Amniotic stem cell (primary cell): Measurements from ENCODE around the gene GARIN5B.

Source experiments
- DNase-seq: peaks from one replicate; lab custom pipeline; 2025; lab: John Stamatoyannopoulos, UW

Gene GARIN5B

GRCh38 chr19:55389386-55390317 is 26.6 kb upstream of the GARIN5B start:
- DNase-seq, result no peak

GRCh38 chr19:55387736-55388497 is 24.9 kb upstream of the GARIN5B start:
- DNase-seq, result no peak

DNA sequence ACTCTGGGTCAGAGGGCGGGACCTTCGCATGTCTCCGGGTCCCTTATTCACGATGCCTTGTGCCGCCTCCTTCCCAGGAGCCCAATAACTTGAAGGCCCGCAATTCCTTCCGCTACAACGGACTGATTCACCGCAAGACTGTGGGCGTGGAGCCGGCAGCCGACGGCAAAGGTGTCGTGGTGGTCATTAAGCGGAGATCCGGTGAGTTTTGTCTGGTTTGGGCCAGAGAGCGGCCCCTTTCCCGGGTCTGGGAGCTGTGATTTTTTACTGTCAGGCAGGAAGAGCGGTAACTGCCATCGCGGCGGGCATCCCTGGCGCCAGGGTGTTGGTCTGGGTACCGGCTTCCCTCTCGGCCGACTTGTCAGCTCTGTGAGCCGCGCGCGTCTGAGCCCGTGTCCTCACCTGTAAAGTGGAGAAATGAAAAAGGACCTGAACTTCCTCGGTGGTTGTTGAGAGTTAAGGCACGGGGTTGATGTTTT is 23.5 kb upstream of the GARIN5B start:
- no peak for DNase-seq

- DNase-seq, result peak; percentile 96
These were observed 22.8 kb upstream of the GARIN5B start, which contains the start of gene RPL28 for GRCh38 chr19:55385724-55386492. Gene RPL28 (plus strand): TSS chr19:55385932. CDS start chr19:55386358, 426 bp downstream.

- DNase-seq, result peak; percentile 83
These were observed 22.1 kb upstream of the GARIN5B start for GRCh38 chr19:55384920-55385723.

GRCh38 chr19:55384131-55384919 is 21.3 kb upstream of the GARIN5B start, which contains the start of gene TMEM238:
Gene TMEM238 (minus strand): TSS chr19:55384292. CDS start chr19:55384259, 33 bp downstream.
- no peak for DNase-seq

DNA sequence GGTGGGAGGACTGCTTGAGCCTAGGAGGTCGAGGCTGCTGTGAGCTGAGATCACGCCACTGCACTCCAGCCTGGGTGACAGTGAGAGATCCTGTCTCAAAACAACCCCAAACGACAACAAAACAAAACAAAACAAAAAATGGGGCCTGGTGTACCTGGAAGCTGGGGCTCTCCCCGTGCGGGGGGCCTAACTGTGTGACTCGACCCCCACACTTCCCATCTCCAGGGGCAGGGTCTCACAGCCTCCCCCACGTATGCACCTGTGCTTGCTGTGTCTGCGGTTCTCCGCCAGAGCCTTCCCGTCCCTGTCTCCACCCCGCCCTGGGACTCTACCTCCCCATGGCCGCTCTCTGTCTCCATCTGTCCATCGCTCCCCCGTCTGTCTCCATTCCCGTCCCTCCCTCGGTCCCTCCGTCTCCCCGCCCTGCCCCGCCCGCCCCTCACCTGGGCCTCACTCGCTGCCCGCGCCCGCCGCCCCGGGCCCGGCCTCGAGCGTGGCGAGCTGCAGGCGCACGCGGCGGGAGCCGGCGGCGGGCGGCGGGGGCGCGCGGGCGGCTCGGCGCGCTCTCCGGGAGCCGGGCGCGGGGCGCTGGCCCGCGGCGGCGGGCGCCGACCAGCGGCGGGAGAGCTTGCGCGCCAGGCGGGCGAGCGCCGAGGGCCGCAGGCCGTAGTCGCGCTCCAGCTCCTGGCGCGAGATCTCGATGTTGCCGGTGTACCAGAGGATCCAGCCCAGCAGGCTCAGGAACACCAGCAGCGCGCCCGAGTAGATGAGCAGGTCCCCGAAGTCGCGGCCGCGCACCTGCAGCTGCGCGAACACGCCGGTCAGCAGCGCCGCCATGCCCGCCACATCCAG is 20.4 kb upstream of the GARIN5B start:
- DNase-seq, result peak; percentile 61

DNA sequence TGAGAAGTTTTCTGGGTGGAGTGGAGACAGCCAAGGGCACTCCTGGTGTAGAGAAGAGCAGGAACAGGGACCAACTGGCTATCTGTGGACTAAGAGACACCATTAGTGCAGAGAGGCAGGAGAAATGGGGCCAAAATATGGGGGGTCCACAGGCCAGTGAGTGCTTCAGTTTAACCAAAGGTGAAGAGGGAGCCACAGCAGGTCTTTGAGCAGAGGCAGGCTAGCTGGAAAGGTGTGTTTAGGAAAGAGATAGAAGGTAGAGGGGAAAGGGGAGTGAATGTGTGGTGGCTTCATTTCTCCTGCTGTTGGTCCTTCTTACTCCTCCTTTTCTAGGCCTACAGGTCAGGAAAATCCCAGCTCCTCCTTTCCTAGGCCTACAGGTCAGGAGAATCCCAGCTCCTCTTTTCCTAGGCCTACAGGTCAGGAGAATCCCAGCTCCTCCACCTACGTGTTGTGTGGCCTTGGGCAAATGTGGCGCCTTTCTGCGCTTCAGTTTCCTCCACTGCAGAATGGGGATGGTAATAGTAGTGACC is 19.5 kb upstream of the GARIN5B start:
- DNase-seq, result no peak

- no peak for DNase-seq
These were observed 19.0 kb upstream of the GARIN5B start for GRCh38 chr19:55382013-55382412.

GRCh38 chr19:55379174-55379573 is 16.1 kb upstream of the GARIN5B start:
- DNase-seq, result no peak

- no peak for DNase-seq
These were observed 14.5 kb upstream of the GARIN5B start for GRCh38 chr19:55377356-55378131.

GRCh38 chr19:55376241-55376933 is 13.3 kb upstream of the GARIN5B start, which contains the start of gene TMEM190:
Gene TMEM190 (plus strand): TSS chr19:55376826. CDS start chr19:55376854, 28 bp downstream.
- no peak for DNase-seq

GRCh38 chr19:55373993-55374757 is 11.1 kb upstream of the GARIN5B start:
- DNase-seq, result no peak

DNA sequence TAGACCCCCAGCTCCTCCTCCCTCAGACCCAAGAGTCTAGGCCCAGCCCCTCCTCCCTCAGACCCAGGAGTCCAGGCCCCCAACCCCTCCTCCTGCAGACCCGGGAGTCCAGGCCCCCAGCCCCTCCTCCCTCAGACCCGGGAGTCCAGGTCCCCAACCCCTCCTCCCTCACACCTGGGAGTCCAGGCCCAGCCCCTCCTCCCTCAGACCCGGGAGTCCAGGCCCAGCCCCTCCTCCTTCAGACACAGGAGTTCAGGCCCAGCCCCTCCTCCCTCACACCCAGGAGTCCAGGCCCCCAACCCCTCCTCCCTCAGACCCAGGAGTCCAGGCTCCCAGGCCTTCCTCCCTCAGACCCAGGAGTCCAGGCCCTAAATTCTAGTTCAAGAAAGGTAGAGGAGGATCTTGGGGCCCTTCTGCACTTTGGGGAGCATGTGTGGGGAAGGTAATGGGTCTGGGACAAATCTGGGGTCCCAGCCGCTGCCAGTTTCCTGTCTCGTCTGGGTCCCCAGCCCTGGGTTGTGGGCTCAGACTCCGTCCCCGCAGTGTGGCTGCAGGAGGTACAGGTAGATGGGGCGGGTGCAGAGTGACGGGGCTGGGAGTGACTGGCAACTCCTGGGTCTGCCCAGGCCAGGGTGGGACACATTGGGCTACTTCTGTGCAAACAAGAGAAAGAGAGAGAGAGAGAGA is 10.4 kb upstream of the GARIN5B start:
- DNase-seq, result no peak

- DNase-seq, result no peak
These were observed 9.4 kb upstream of the GARIN5B start for GRCh38 chr19:55372316-55373081.
